Measurements from ENCODE around the gene SYNE2.

Gene SYNE2

GRCh38 chr14:63892265-63892664, 39.5 kb downstream of the SYNE2 start:
- Histone ChIP-seq H3K27me3 (ENCODE audit: control insufficient read depth, low read length) (no peaks in the 10 kb centered on the region), H3K36me3 (ENCODE audit: control insufficient read depth, low read length) (peaks cover 48% of the 10 kb centered on the region), H3K9me2 (replicated peaks; ENCODE audit: control insufficient read depth, low read length) (no peaks in the 10 kb centered on the region), H3K4me2 (ENCODE audit: low read length) (no peak overlapping the region), H3K9me3 (ENCODE audit: control insufficient read depth, insufficient read depth, low read length) (no peaks in the 10 kb centered on the region), H3K27ac (ENCODE audit: low read depth, low read length) (no peak overlapping the region), H3K4me1 (ENCODE audit: control insufficient read depth, low read length) (peaks cover 52% of the 10 kb centered on the region), H3K4me3 (ENCODE audit: low read length) (no peak overlapping the region), H3F3A (ENCODE audit: control insufficient read depth, insufficient read depth) (peaks cover 6% of the 10 kb centered on the region; the same call in 1 of the 2 replicates), H4K20me1 (ENCODE audit: control insufficient read depth, insufficient read depth, low read depth, low read length) (peaks cover 16% of the 10 kb centered on the region; the same call in 1 of the 2 replicates), H3K79me2 (ENCODE audit: control insufficient read depth, low read length) (peaks cover 100% of the 10 kb centered on the region)
- TF ChIP-seq EZH2phosphoT487 (IDR thresholded peaks at IDR 0.05; ENCODE audit: borderline replicate concordance, low read length) (no peak), CTCF (IDR thresholded peaks at IDR 0.05; ENCODE audit: low read depth, low read length, poor library complexity, severe bottlenecking) (no peak)

- Histone ChIP-seq H3K4me1 (ENCODE audit: control insufficient read depth, low read length) (peaks cover 38% of the 10 kb centered on the region), H3K79me2 (ENCODE audit: control insufficient read depth, low read length) (peaks cover 100% of the 10 kb centered on the region), H3K9me2 (replicated peaks; ENCODE audit: control insufficient read depth, low read length) (no peaks in the 10 kb centered on the region), H4K20me1 (ENCODE audit: control insufficient read depth, insufficient read depth, low read depth, low read length) (peaks cover 12% of the 10 kb centered on the region; the same call in 1 of the 2 replicates), H3F3A (ENCODE audit: control insufficient read depth, insufficient read depth) (peaks cover 6% of the 10 kb centered on the region; the same call in 1 of the 2 replicates), H3K27ac (ENCODE audit: low read depth, low read length) (no peak overlapping the region), H3K36me3 (ENCODE audit: control insufficient read depth, low read length) (peaks cover 44% of the 10 kb centered on the region), H3K27me3 (ENCODE audit: control insufficient read depth, low read length) (no peaks in the 10 kb centered on the region), H3K9me3 (ENCODE audit: control insufficient read depth, insufficient read depth, low read length) (no peaks in the 10 kb centered on the region), H3K4me2 (ENCODE audit: low read length) (no peak overlapping the region), H3K4me3 (ENCODE audit: low read length) (no peak overlapping the region)
- no peak for TF ChIP-seq CTCF (IDR thresholded peaks at IDR 0.05; ENCODE audit: low read depth, low read length, poor library complexity, severe bottlenecking)
- TF ChIP-seq EZH2phosphoT487 (IDR thresholded peaks at IDR 0.05; ENCODE audit: borderline replicate concordance, low read length) = no peak
Measured at GRCh38 chr14:63893701-63894458, 41.1 kb downstream of the SYNE2 start.

- H4K20me1 ChIP-seq (ENCODE audit: control insufficient read depth, insufficient read depth, low read depth, low read length) = peaks cover 12% of the 10 kb centered on the region; the same call in 1 of the 2 replicates
- H3K9me2 ChIP-seq (replicated peaks; ENCODE audit: control insufficient read depth, low read length) = no peaks in the 10 kb centered on the region
- H3F3A ChIP-seq (ENCODE audit: control insufficient read depth, insufficient read depth) = peaks cover 6% of the 10 kb centered on the region; the same call in 1 of the 2 replicates
- H3K4me1 ChIP-seq (ENCODE audit: control insufficient read depth, low read length) = peaks cover 29% of the 10 kb centered on the region
- no peak overlapping the region for H3K4me3 ChIP-seq (ENCODE audit: low read length)
- H3K4me2 ChIP-seq (ENCODE audit: low read length) = no peak overlapping the region
- no peak overlapping the region for H3K27ac ChIP-seq (ENCODE audit: low read depth, low read length)
- H3K9me3 ChIP-seq (ENCODE audit: control insufficient read depth, insufficient read depth, low read length) = no peaks in the 10 kb centered on the region
- H3K79me2 ChIP-seq (ENCODE audit: control insufficient read depth, low read length) = peaks cover 100% of the 10 kb centered on the region
- TF ChIP-seq CTCF (IDR thresholded peaks at IDR 0.05; ENCODE audit: low read depth, low read length, poor library complexity, severe bottlenecking) (no peak), EZH2phosphoT487 (IDR thresholded peaks at IDR 0.05; ENCODE audit: borderline replicate concordance, low read length) (no peak)
- H3K27me3 ChIP-seq (ENCODE audit: control insufficient read depth, low read length) = no peaks in the 10 kb centered on the region
- H3K36me3 ChIP-seq (ENCODE audit: control insufficient read depth, low read length) = peaks cover 44% of the 10 kb centered on the region
Measured at GRCh38 chr14:63895510-63895909, 42.7 kb downstream of the SYNE2 start.
